Stimulated activated CD8-positive, alpha-beta memory T cell treated with anti-CD3 and anti-CD28 coated beads, Interleukin-7, amount 100 ng/mL, for 48 hours (primary cell): ENCODE data around the gene AGBL3.
"Not testable (repeated sequence)": the region's sequence is repeated elsewhere in the genome, so short reads cannot be mapped to it uniquely, and the experiment has no call there.

Experiments used
- DNase-seq, 2 donors: peaks; one replicate each; pipeline ENCODE4 v3.0.0-alpha.2; 2020; ENCODE audit warnings: low read depth in 1 of 2; ENCODE audit errors: extremely low read depth in 1 of 2

Gene AGBL3

DNA sequence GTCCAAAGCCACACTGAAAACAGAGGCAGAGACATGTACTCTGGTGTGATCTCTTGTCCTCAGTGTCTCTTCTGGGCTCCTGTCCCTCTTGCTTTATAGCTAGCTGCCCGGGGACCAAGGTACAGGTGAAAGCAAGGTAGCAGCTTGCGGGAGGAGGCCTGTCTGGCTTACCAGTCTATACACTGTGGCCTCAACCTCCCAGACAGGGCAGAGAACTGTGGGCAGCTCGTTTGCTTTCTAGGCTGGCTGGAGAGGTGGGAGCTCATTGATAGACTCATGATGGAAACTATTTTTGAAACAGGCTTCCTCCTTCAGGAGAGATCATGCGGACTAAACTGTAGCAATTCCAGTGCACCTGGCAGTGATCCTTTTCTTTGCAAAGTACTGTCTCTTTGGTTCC, 179.6 kb downstream of the AGBL3 start:
- no peak for DNase-seq

- DNase-seq, result no peak
Measured at GRCh38 chr7:135166338-135166990, 180.2 kb downstream of the AGBL3 start.

GRCh38 chr7:135167365-135167917, 181.1 kb downstream of the AGBL3 start:
- no peak for DNase-seq

GRCh38 chr7:135168001-135168400, 181.7 kb downstream of the AGBL3 start:
- DNase-seq, result no peak

DNA sequence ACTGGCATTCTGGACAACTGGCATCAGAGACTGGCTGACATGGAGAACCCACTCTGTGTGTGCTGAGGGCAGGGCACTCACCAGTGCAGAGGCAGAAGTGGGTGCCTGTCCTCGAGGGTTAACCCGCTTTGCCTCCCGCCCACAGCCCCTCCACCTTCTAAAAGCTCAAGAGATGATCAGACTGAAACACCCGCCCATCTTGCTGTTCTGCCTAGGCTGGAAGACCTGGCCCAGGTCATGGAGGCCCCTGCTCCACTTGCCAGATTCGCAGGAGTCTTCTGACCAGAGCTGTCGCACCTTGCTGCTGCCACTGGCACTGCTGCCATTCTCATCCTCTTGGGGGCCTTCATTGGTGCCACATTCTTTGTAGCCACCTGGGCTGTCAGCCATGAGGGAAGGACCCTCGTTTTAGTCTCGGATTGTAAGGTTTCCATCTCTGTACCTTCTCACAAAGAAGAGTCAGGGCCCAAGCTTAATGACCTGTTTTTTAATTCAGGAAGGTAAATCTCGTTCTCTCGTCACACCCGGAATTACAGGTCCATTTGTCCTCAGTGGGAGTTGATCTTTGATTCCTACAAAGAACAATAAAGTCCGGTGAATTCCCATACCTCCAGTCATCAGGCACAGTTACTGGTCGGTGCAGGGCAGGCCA, 182.3 kb downstream of the AGBL3 start:
- no peak for DNase-seq

GRCh38 chr7:135169141-135169963, 183.0 kb downstream of the AGBL3 start:
- DNase-seq, result peak; percentile 39 to 68

- DNase-seq, result no peak
Measured at GRCh38 chr7:135169964-135170273, 183.6 kb downstream of the AGBL3 start.

DNA sequence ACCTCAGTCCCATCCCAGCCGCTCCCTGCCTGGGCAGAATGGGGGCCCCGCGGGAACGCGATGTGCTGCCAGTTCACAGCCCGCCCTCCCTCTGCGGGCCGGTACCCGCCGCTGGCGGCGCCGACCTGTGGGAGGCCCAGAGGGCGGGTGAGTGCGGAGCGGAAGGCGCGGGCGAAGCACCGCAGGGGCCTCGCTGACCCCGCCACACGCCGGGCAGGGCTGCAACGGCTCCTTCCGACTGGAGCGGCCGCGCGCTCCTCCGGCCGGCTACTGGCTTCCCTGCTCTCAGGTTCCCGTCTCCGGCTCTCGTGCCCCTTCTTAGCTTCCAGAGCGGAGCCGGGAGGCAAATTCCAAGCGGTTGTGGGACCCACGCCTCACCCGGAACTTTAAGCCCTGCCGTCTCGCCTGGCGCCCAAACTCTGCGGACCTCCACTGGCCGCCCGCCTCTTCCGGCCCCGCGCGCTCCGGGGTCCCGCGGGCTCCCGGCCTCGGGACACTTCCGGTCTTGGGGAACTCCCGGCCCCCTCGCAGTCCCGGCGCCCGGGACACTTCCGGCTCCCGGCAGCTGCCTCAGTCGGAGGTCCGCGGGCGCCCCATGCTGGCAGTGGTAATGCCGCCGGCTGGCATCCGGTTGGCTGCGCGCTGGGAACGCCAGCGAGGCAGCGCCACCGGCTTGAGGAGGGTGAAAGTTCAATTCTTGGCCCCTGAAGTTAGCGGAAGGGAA, 184.1 kb downstream of the AGBL3 start, which contains the start of gene CYREN:
Gene CYREN (minus strand): TSS at position 434 of the 724 bp plus-strand sequence. CDS start 1,785 bp downstream, outside the sequence.
- peak; percentile 89 to 90 for DNase-seq

DNA sequence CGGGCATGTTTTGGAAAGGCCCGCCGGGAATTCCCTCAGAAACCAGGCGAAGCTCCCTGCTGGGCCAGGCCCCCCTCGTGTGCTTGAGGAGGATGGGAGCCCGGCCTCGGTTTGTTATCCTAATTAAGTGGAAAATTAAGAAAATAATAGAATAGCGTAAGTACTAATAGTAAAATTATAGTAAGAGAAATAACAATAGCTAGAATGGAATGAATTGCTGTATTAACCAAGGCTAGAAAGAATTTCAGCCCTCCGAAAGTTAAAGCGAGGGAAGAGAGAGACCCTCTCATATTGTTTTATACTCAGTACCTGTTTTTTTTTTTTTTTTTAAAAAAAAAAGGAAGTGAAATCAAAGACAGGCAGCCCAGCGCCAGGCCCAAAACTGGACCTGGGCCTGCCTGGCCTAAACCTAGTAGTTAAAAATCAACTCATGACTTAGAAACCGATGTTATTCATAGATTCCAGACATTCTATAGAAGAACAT, 184.7 kb downstream of the AGBL3 start:
- DNase-seq, result not testable (repeated sequence)

DNA sequence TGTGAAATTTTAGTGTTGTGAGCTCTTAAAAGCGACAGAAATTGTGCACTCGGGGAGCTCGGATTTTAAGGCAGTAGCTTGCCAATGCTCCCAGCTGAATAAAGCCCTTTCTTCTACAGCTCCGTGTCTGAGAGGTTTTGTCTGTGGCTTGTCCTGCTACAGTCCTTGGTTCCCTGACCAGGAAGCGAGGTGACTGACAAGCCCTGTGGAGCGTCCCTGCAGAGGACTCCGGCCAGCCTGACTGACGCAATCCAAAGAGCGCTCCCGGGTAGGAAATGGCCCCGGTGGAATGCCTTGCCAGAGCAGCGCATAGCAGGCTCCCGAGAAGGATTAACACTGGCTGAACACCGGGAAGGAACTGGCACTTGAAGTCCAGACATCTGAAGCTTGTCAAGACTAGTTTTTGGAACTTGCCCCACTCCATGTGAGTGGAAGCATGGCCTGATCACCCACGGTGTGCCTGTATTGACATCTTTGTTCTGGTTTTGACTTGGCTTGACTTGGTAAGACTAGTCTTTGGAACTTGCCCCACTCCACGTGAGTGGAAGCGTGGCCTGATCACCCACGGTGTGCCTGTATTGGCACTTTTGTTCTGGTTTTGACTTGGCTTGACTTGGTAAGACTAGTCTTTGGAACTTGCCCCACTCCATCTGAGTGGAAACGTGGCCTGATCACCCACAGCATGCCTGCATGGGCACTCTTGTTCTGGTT, 185.4 kb downstream of the AGBL3 start:
- not testable (repeated sequence) for DNase-seq

DNA sequence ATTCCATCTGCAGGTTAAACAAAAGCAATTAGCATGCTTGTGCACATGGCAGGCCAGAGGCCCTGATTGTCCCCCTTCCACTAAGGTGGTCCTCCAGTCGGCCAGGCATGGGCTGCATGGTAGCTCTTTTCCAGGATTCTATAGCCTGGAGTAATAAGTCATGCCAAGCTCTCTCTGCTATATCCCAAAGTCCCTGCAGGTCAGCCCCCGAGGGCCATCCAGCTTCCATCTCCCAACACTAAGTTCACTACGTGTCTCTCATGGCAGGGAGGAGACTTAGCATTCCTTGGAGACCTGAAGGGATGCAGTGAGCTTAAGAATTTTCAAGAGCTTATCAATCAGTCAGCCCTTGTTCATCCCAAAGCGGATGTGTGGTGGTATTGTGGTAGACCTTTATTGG, 187.6 kb downstream of the AGBL3 start:
- DNase-seq, result not testable (repeated sequence)

DNA sequence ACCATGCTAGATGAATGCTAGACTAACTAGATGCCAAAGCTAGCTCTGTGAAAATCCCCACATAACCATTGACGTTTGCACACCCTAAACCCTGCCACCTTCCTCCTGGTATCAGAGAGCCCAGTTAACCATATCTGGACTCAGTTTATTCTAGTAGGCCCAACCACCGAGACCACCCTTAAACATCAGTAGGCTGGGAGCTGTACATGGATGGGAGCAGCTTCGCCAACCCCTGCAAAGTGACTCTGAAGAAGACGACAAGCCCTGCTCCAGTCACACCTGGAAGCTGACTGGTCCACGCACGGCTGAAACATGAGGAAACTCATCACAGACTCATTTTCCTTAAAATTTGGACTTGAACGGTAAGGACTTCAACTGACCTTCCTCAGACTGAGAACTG, 188.6 kb downstream of the AGBL3 start:
- DNase-seq, result no peak

GRCh38 chr7:135175931-135176330, 189.6 kb downstream of the AGBL3 start:
- no peak for DNase-seq

- DNase-seq, result no peak
Measured at GRCh38 chr7:135177028-135177696, 190.9 kb downstream of the AGBL3 start.

DNA sequence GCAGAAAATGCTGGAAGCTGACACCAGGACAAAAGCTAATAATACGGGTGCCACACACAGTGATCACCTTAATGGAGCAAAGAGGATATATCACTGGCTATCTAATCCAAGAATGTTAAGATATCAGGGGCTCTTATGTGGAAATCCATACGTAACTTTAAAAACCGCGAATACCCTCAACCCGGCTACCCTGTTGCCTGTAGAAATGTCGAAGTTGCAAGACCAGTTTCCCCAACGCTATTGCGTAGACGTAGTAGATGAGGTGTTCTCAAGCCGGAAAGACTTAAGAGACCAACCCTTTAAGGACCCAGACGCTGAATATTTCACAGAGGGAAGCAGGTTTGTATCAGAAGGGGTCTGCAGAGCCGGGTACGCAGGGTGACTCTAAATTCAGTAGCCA, 192.1 kb downstream of the AGBL3 start:
- no peak for DNase-seq

- no peak for DNase-seq
Measured at GRCh38 chr7:135179321-135179925, 193.1 kb downstream of the AGBL3 start.

DNA sequence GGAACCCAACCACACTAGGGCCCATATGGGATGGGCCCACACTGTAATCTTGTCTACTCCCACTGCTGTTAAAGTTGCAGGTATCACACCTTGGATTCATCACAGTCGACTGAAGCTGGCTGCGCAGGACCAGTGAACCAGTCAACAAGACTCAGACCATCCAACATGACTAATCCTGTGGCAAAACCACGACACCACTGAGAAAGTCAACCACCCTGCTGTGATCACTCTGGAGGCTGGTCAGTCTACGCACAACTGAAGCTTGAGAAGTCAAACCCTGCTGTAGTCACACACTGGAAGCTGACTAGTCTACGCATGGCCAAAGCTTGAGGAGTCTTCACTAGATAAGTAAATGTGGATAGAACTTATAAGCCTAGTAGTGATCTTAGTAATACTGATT, 193.8 kb downstream of the AGBL3 start:
- no peak for DNase-seq

DNA sequence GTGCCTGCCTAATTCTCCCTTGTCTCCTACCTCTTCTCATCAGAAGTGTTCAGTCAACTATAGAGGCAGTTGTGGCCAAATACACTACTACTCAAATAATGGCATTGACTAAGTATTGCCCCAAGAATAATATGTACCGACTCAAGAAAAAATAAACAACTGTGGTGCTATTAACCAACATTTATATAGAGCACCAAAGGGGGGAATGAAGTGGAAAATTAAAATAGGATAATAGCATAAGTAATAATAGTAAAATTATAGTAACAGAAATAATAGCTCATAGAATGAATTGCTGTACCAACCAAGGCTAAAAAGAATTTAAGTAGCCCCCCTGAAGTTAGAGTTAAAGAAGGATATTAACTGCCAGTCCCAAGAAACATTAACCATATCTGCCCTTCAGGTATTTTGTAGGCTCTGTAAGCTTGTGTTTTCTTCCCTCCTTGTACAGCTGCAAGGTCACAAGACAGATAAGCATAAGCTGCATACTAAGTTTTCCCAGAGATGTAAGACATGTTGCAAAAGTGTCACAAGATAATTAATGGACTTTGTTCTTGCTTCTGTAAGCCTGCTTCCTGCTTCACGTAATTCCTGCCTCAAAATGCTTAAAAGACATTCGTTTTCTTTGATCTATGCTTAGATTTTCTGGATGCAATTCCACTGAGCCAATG, 195.1 kb downstream of the AGBL3 start:
- DNase-seq, result no peak
